ENCODE measurements around the gene SRPK2.

GRCh38 chr7:105136221-105136620 is 252.5 kb downstream of the SRPK2 start:
- TF ChIP-seq, protein P1, sequence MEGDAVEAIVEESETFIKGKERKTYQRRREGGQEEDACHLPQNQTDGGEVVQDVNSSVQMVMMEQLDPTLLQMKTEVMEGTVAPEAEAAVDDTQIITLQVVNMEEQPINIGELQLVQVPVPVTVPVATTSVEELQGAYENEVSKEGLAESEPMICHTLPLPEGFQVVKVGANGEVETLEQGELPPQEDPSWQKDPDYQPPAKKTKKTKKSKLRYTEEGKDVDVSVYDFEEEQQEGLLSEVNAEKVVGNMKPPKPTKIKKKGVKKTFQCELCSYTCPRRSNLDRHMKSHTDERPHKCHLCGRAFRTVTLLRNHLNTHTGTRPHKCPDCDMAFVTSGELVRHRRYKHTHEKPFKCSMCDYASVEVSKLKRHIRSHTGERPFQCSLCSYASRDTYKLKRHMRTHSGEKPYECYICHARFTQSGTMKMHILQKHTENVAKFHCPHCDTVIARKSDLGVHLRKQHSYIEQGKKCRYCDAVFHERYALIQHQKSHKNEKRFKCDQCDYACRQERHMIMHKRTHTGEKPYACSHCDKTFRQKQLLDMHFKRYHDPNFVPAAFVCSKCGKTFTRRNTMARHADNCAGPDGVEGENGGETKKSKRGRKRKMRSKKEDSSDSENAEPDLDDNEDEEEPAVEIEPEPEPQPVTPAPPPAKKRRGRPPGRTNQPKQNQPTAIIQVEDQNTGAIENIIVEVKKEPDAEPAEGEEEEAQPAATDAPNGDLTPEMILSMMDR (IDR thresholded peaks at IDR 0.05; ENCODE audit: low read length) = no peak; the same call in 1 of the 2 replicates
- TF ChIP-seq EZH2 (IDR thresholded peaks at IDR 0.05; ENCODE audit: borderline replicate concordance, low read length) = no peak

Data from OCI-LY1 (cell line).